ENCODE results near the gene CKB. TPM values are rescaled to one million over a fixed set of nuclear protein-coding genes. Genes with fewer than 3 reads are reported as not detected.
"Not testable (repeated sequence)": the region's sequence is repeated elsewhere in the genome, so short reads cannot be mapped to it uniquely, and the experiment has no call there.

Gene CKB
- polyA plus RNA-seq, 3 donors from 2014 or later, result 0.34 to 1.6 (median 1.1) TPM

GRCh38 chr14:103530390-103530789 lies 7.8 kb upstream of the CKB start:
- Mint-ChIP-seq H3K9me3 (no peaks in the 10 kb centered on the region), H3K4me1 (peaks cover 26 to 35% of the 10 kb centered on the region in 2 donors), H3K36me3 (no peaks in the 10 kb centered on the region), H3K27ac (peak overlapping the region in 4 of 6 donors; percentile 13 to 90 (median 48)), H3K4me3 (peak overlapping the region; percentile 89 to 97 (median 93)), H3K27me3 (ENCODE audit: low read depth in 3 of 3) (peaks cover 7 to 11% (median 10%) of the 10 kb centered on the region in 3 donors)
- DNase-seq, result peak in 1 of 3 donors; percentile 21

- peak overlapping the region; percentile 89 to 94 (median 91) for H3K27ac Mint-ChIP-seq
- H3K4me3 Mint-ChIP-seq, result peak overlapping the region; percentile 89 to 97 (median 93)
- H3K4me1 Mint-ChIP-seq, result peaks cover 26 to 35% of the 10 kb centered on the region in 2 donors
- no peaks in the 10 kb centered on the region for H3K36me3 Mint-ChIP-seq
- H3K27me3 Mint-ChIP-seq (ENCODE audit: low read depth in 3 of 3), result peaks cover 7 to 11% (median 10%) of the 10 kb centered on the region in 3 donors
- DNase-seq, result no peak
- H3K9me3 Mint-ChIP-seq, result no peaks in the 10 kb centered on the region
These were observed 7.0 kb upstream of the CKB start for GRCh38 chr14:103529383-103530365.

GRCh38 chr14:103528587-103529382 lies 6.2 kb upstream of the CKB start, which contains the start of gene TRMT61A:
Gene TRMT61A (plus strand): TSS chr14:103529196. CDS start chr14:103529979, 783 bp downstream.
- no peaks in the 10 kb centered on the region for H3K36me3 Mint-ChIP-seq
- peaks cover 26 to 35% of the 10 kb centered on the region in 2 donors for H3K4me1 Mint-ChIP-seq
- H3K4me3 Mint-ChIP-seq, result peak within 1 kb of the TSS; percentile 89 to 97 (median 93)
- peak within 1 kb of the TSS; percentile 89 to 94 (median 92) for H3K27ac Mint-ChIP-seq
- peaks cover 7 to 11% (median 10%) of the 10 kb centered on the region in 3 donors for H3K27me3 Mint-ChIP-seq (ENCODE audit: low read depth in 3 of 3)
- H3K9me3 Mint-ChIP-seq, result no peaks in the 10 kb centered on the region
- DNase-seq, result peak; percentile 70 to 77 (median 76)

GRCh38 chr14:103528146-103528586 lies 5.5 kb upstream of the CKB start:
- H3K4me3 Mint-ChIP-seq, result peak overlapping the region; percentile 89 to 97 (median 93)
- peak overlapping the region; percentile 53 to 93 (median 86) for H3K27ac Mint-ChIP-seq
- H3K9me3 Mint-ChIP-seq, result no peaks in the 10 kb centered on the region
- no peaks in the 10 kb centered on the region for H3K36me3 Mint-ChIP-seq
- H3K4me1 Mint-ChIP-seq, result peaks cover 26 to 35% of the 10 kb centered on the region in 2 donors
- H3K27me3 Mint-ChIP-seq (ENCODE audit: low read depth in 3 of 3), result peaks cover 9 to 14% (median 10%) of the 10 kb centered on the region in 3 donors
- DNase-seq, result no peak

- H3K4me1 Mint-ChIP-seq, result peaks cover 26 to 35% of the 10 kb centered on the region in 2 donors
- no peaks in the 10 kb centered on the region for H3K9me3 Mint-ChIP-seq
- peak overlapping the region; percentile 60 to 89 (median 68) for H3K27ac Mint-ChIP-seq
- H3K4me3 Mint-ChIP-seq, result peak overlapping the region; percentile 62 to 97 (median 89)
- H3K36me3 Mint-ChIP-seq, result no peaks in the 10 kb centered on the region
- H3K27me3 Mint-ChIP-seq (ENCODE audit: low read depth in 3 of 3), result peaks cover 10 to 14% (median 11%) of the 10 kb centered on the region in 3 donors
- DNase-seq, result no peak
These were observed 4.9 kb upstream of the CKB start for GRCh38 chr14:103527408-103528145.

GRCh38 chr14:103526914-103527248 lies 4.3 kb upstream of the CKB start:
- Mint-ChIP-seq H3K4me3 (peak overlapping the region; percentile 62 to 97 (median 89)), H3K27ac (peak overlapping the region in 4 of 6 donors; percentile 56 to 89 (median 74)), H3K4me1 (peaks cover 26 to 33% of the 10 kb centered on the region in 2 donors), H3K27me3 (ENCODE audit: low read depth in 3 of 3) (peaks cover 10 to 14% (median 11%) of the 10 kb centered on the region in 3 donors), H3K36me3 (no peaks in the 10 kb centered on the region), H3K9me3 (no peaks in the 10 kb centered on the region)
- DNase-seq, result no peak

- no peaks in the 10 kb centered on the region for H3K9me3 Mint-ChIP-seq
- H3K36me3 Mint-ChIP-seq, result no peaks in the 10 kb centered on the region
- no peak overlapping the region for H3K27ac Mint-ChIP-seq
- no peak for DNase-seq
- H3K4me3 Mint-ChIP-seq, result no peak overlapping the region
- peaks cover 10 to 14% (median 11%) of the 10 kb centered on the region in 3 donors for H3K27me3 Mint-ChIP-seq (ENCODE audit: low read depth in 3 of 3)
- H3K4me1 Mint-ChIP-seq, result peaks cover 26 to 29% of the 10 kb centered on the region in 2 donors
These were observed 3.8 kb upstream of the CKB start for GRCh38 chr14:103526247-103526913.

- Mint-ChIP-seq H3K4me3 (peak overlapping the region in 1 of 5 donors; percentile 4), H3K27me3 (ENCODE audit: low read depth in 3 of 3) (peaks cover 9 to 14% (median 11%) of the 10 kb centered on the region in 3 donors), H3K4me1 (peaks cover 26 to 28% of the 10 kb centered on the region in 2 donors)
- not testable (repeated sequence) for H3K27ac Mint-ChIP-seq, H3K36me3 Mint-ChIP-seq, H3K9me3 Mint-ChIP-seq, DNase-seq
These were observed 3.0 kb upstream of the CKB start for GRCh38 chr14:103525430-103526246.

GRCh38 chr14:103524002-103524935 lies 1.6 kb upstream of the CKB start:
- H3K27ac Mint-ChIP-seq, result no peak overlapping the region
- peak overlapping the region in 2 of 5 donors; percentile 11 to 17 for H3K4me3 Mint-ChIP-seq
- DNase-seq, result no peak
- peaks cover 16 to 19% of the 10 kb centered on the region in 2 donors for H3K4me1 Mint-ChIP-seq
- H3K27me3 Mint-ChIP-seq (ENCODE audit: low read depth in 3 of 3), result peaks cover 5 to 9% (median 8%) of the 10 kb centered on the region in 3 donors
- no peaks in the 10 kb centered on the region for H3K36me3 Mint-ChIP-seq
- H3K9me3 Mint-ChIP-seq, result no peaks in the 10 kb centered on the region

- H3K36me3 Mint-ChIP-seq, result no peaks in the 10 kb centered on the region
- peaks cover 0 to 7% (median 5%) of the 10 kb centered on the region in 3 donors for H3K27me3 Mint-ChIP-seq (ENCODE audit: low read depth in 3 of 3)
- H3K9me3 Mint-ChIP-seq, result no peaks in the 10 kb centered on the region
- peaks cover 15 to 16% of the 10 kb centered on the region in 2 donors for H3K4me1 Mint-ChIP-seq
- H3K27ac Mint-ChIP-seq, result no peak overlapping the region
- no peak for DNase-seq
- H3K4me3 Mint-ChIP-seq, result peak overlapping the region; percentile 11 to 56 (median 20)
These were observed 935 bp upstream of the CKB start for GRCh38 chr14:103523575-103523954.

- Mint-ChIP-seq H3K36me3 (no peaks in the 10 kb centered on the region), H3K4me3 (peak overlapping the region; percentile 32 to 64 (median 52)), H3K9me3 (no peaks in the 10 kb centered on the region), H3K27ac (no peak overlapping the region), H3K27me3 (ENCODE audit: low read depth in 3 of 3) (peaks cover 0 to 6% (median 5%) of the 10 kb centered on the region in 3 donors), H3K4me1 (peaks cover 5 to 9% of the 10 kb centered on the region in 2 donors)
- no peak for DNase-seq
These were observed 573 bp downstream of the CKB start for GRCh38 chr14:103521951-103522563.

Data from immature natural killer cell (primary cell).